H1 (cell line): ENCODE data around the gene GALNT2.

Experiments used
- CEBPB ChIP-seq: IDR thresholded peaks from 2 replicates; pipeline ENCODE4 v1.6.1; 2012; ENCODE audit warnings: low read depth, low read length
- GABPA ChIP-seq: IDR thresholded peaks from 2 replicates; pipeline ENCODE4 v1.6.1; 2011; ENCODE audit warnings: mild to moderate bottlenecking, low read length, moderate library complexity, borderline replicate concordance; ENCODE audit not compliant: insufficient read depth
- HDAC2 ChIP-seq, 2 experiments: fragments of 300-600 bp in 1 of 2; sonication (generic) in 1 of 2; IDR thresholded peaks; 2 replicates each; pipeline ENCODE4 v1.6.1; 2011 to 2012; ENCODE audit warnings: low read depth in 2 of 2, low read length in 2 of 2, mild to moderate bottlenecking in 2 of 2, moderate library complexity in 2 of 2, borderline replicate concordance in 1 of 2, inconsistent platforms in 1 of 2
- RFX5 ChIP-seq: IDR thresholded peaks from 2 replicates; pipeline ENCODE4 v1.6.1; 2011; ENCODE audit warnings: low read depth, low read length, improper control_type of control experiment, borderline replicate concordance
- RXRA ChIP-seq: IDR thresholded peaks from 2 replicates; pipeline ENCODE4 v1.6.1; 2011; ENCODE audit warnings: low read depth, mild to moderate bottlenecking, low read length, moderate library complexity; ENCODE audit not compliant: insufficient read depth
- TEAD4 ChIP-seq: IDR thresholded peaks from 2 replicates; pipeline ENCODE4 v1.6.1; 2012; ENCODE audit warnings: low read depth, low read length, inconsistent platforms, mixed read lengths
- ZNF274 ChIP-seq: IDR thresholded peaks from 2 replicates; pipeline ENCODE4 v1.7.0; 2012; ENCODE audit warnings: low read length, borderline replicate concordance; ENCODE audit errors: extremely low read depth
- TF ChIP-seq, protein P1 (sequence below), 3 experiments: IDR thresholded peaks; 1 replicate in 2 of 3; 2 replicates in 1 of 3; pipeline versions ENCODE4 v1.5.1 to v1.6.1; 2011; ENCODE audit warnings: low read length in 3 of 3, mild to moderate bottlenecking in 3 of 3, inconsistent platforms in 2 of 3, low read depth in 1 of 3, moderate library complexity in 1 of 3; ENCODE audit not compliant: insufficient read depth in 1 of 3; ENCODE audit errors: control extremely low read depth in 1 of 3
- TF ChIP-seq, protein P2 (sequence below): IDR thresholded peaks from 2 replicates; pipeline ENCODE4 v1.6.1; 2011; ENCODE audit warnings: low read length, improper control_type of control experiment

DNA sequence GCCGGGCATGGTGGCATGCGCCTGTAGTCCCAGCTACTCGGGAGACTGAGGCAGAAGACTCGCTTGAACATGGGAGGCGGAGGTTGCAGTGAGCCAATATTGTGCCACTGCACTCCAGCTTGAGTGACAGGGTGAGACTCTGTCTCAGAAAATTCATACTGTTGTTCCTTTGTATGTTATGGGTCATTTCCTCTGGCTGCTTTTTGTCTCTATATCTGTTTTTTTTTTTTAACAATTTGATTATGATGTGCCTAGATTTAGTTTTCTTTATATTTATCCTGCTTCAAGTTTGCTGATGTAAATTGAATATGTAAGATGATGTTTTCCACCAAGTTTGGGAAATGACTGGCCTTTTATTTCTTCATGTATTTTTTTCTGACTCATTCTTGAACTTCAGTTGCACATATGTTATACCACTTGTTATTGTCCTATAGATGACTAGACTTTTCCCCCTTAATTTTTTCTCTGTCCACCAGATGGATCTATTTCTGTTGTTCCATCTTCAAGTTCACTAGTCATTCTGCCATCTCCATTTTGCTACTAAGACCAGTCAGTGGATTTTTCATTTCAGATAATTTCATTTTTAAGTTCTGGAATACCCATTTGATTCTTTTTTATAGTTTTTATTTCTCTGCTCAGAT is 173.5 kb downstream of the GALNT2 start:
- TF ChIP-seq, protein P1, sequence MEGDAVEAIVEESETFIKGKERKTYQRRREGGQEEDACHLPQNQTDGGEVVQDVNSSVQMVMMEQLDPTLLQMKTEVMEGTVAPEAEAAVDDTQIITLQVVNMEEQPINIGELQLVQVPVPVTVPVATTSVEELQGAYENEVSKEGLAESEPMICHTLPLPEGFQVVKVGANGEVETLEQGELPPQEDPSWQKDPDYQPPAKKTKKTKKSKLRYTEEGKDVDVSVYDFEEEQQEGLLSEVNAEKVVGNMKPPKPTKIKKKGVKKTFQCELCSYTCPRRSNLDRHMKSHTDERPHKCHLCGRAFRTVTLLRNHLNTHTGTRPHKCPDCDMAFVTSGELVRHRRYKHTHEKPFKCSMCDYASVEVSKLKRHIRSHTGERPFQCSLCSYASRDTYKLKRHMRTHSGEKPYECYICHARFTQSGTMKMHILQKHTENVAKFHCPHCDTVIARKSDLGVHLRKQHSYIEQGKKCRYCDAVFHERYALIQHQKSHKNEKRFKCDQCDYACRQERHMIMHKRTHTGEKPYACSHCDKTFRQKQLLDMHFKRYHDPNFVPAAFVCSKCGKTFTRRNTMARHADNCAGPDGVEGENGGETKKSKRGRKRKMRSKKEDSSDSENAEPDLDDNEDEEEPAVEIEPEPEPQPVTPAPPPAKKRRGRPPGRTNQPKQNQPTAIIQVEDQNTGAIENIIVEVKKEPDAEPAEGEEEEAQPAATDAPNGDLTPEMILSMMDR (IDR thresholded peaks at IDR 0.05; ENCODE audit: control extremely low read depth in 1 of 3, insufficient read depth in 1 of 3, low read depth in 1 of 3, low read length in 3 of 3) = no peak
- TF ChIP-seq, protein P2, sequence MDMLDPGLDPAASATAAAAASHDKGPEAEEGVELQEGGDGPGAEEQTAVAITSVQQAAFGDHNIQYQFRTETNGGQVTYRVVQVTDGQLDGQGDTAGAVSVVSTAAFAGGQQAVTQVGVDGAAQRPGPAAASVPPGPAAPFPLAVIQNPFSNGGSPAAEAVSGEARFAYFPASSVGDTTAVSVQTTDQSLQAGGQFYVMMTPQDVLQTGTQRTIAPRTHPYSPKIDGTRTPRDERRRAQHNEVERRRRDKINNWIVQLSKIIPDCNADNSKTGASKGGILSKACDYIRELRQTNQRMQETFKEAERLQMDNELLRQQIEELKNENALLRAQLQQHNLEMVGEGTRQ = no peak
- TF ChIP-seq RXRA (no peak), RFX5 (no peak), HDAC2 (IDR thresholded peaks at IDR 0.05; ENCODE audit: borderline replicate concordance in 1 of 2, low read depth in 2 of 2, low read length in 2 of 2) (no peak), ZNF274 (no peak), TEAD4 (no peak), CEBPB (no peak), GABPA (no peak)
